Measurements from ENCODE around the gene STK32B.

Gene STK32B

GRCh38 chr4:5014007-5014682 lies 37.1 kb upstream of the STK32B start:
- Histone ChIP-seq H3K4me2 (ENCODE audit: low read depth, low read length, poor library complexity, severe bottlenecking) (no peak overlapping the region), H3F3A (ENCODE audit: low read depth) (no peaks in the 10 kb centered on the region), H3K4me3 (ENCODE audit: low read length, poor library complexity, severe bottlenecking) (no peak overlapping the region), H3K27me3 (ENCODE audit: insufficient read depth, low read length, poor library complexity, severe bottlenecking) (no peaks in the 10 kb centered on the region), H4K20me1 (ENCODE audit: insufficient read depth, low read length, poor library complexity, severe bottlenecking) (no peaks in the 10 kb centered on the region), H3K4me1 (ENCODE audit: insufficient read depth, low read length, poor library complexity, severe bottlenecking) (no peaks in the 10 kb centered on the region), H3K9ac (ENCODE audit: low read depth, low read length, poor library complexity, severe bottlenecking) (no peak overlapping the region), H3K36me3 (ENCODE audit: insufficient read depth, low read length) (no peaks in the 10 kb centered on the region), H3K9me2 (replicated peaks; ENCODE audit: low read depth, low read length) (no peaks in the 10 kb centered on the region), H3K9me3 (ENCODE audit: insufficient read depth, low read depth, low read length) (no peaks in the 10 kb centered on the region; the same call in 1 of the 2 replicates), H3K79me2 (ENCODE audit: insufficient read depth, low read length) (no peaks in the 10 kb centered on the region), H2AFZ (ENCODE audit: low read length) (no peak overlapping the region)
- no peak for TF ChIP-seq EZH2phosphoT487 (IDR thresholded peaks at IDR 0.05; ENCODE audit: borderline replicate concordance)
- no peak for TF ChIP-seq CTCF (conservative IDR thresholded peaks at IDR 0.05; ENCODE audit: low read length)

- H3K4me1 ChIP-seq (ENCODE audit: insufficient read depth, low read length, poor library complexity, severe bottlenecking) = no peaks in the 10 kb centered on the region
- no peak overlapping the region for H3K4me2 ChIP-seq (ENCODE audit: low read depth, low read length, poor library complexity, severe bottlenecking)
- H3K9me3 ChIP-seq (ENCODE audit: insufficient read depth, low read depth, low read length) = no peaks in the 10 kb centered on the region; the same call in 1 of the 2 replicates
- TF ChIP-seq CTCF (conservative IDR thresholded peaks at IDR 0.05; ENCODE audit: low read length) = no peak
- no peak for TF ChIP-seq EZH2phosphoT487 (IDR thresholded peaks at IDR 0.05; ENCODE audit: borderline replicate concordance)
- no peaks in the 10 kb centered on the region for H3K36me3 ChIP-seq (ENCODE audit: insufficient read depth, low read length)
- H4K20me1 ChIP-seq (ENCODE audit: insufficient read depth, low read length, poor library complexity, severe bottlenecking) = no peaks in the 10 kb centered on the region
- no peak overlapping the region for H3K9ac ChIP-seq (ENCODE audit: low read depth, low read length, poor library complexity, severe bottlenecking)
- H3K9me2 ChIP-seq (replicated peaks; ENCODE audit: low read depth, low read length) = no peaks in the 10 kb centered on the region
- H3K79me2 ChIP-seq (ENCODE audit: insufficient read depth, low read length) = no peaks in the 10 kb centered on the region
- no peak overlapping the region for H3K4me3 ChIP-seq (ENCODE audit: low read length, poor library complexity, severe bottlenecking)
- no peak overlapping the region for H2AFZ ChIP-seq (ENCODE audit: low read length)
- H3K27me3 ChIP-seq (ENCODE audit: insufficient read depth, low read length, poor library complexity, severe bottlenecking) = no peaks in the 10 kb centered on the region
- no peaks in the 10 kb centered on the region for H3F3A ChIP-seq (ENCODE audit: low read depth)
Observed at GRCh38 chr4:5018096-5018495, 33.2 kb upstream of the STK32B start.

- Histone ChIP-seq H3K36me3 (ENCODE audit: insufficient read depth, low read length) (no peaks in the 10 kb centered on the region), H3F3A (ENCODE audit: low read depth) (no peaks in the 10 kb centered on the region), H3K4me3 (ENCODE audit: low read length, poor library complexity, severe bottlenecking) (no peak overlapping the region), H2AFZ (ENCODE audit: low read length) (no peak overlapping the region), H4K20me1 (ENCODE audit: insufficient read depth, low read length, poor library complexity, severe bottlenecking) (no peaks in the 10 kb centered on the region), H3K9me2 (replicated peaks; ENCODE audit: low read depth, low read length) (no peaks in the 10 kb centered on the region), H3K4me2 (ENCODE audit: low read depth, low read length, poor library complexity, severe bottlenecking) (no peak overlapping the region), H3K9ac (ENCODE audit: low read depth, low read length, poor library complexity, severe bottlenecking) (no peak overlapping the region), H3K4me1 (ENCODE audit: insufficient read depth, low read length, poor library complexity, severe bottlenecking) (no peaks in the 10 kb centered on the region), H3K79me2 (ENCODE audit: insufficient read depth, low read length) (no peaks in the 10 kb centered on the region), H3K9me3 (ENCODE audit: insufficient read depth, low read depth, low read length) (no peaks in the 10 kb centered on the region; the same call in 1 of the 2 replicates), H3K27me3 (ENCODE audit: insufficient read depth, low read length, poor library complexity, severe bottlenecking) (no peaks in the 10 kb centered on the region)
- TF ChIP-seq EZH2phosphoT487 (IDR thresholded peaks at IDR 0.05; ENCODE audit: borderline replicate concordance) (no peak), CTCF (conservative IDR thresholded peaks at IDR 0.05; ENCODE audit: low read length) (no peak)
Observed at GRCh38 chr4:5018603-5019002, 32.7 kb upstream of the STK32B start.

All from Loucy (cell line).